Kidney (tissue), 14 donors: ENCODE measurements around the gene COA1. TPM values are rescaled to one million over a fixed set of nuclear protein-coding genes. Genes with fewer than 3 reads are reported as not detected.

Source experiments
- DNase-seq, 5 donors: peaks; one replicate each; pipeline ENCODE4 v3.0.0-alpha.2; 2013 to 2020
- FAIRE-seq: peaks from 2 replicates; lab custom pipeline; 2012; peaks lifted over from hg19 to GRCh38; lab: Jason Lieb, UNC
- H3K27ac ChIP-seq, 2 donors: one replicate each; pipeline ENCODE4 v1.7.0; 2013; ENCODE audit warnings: low read depth in 2 of 2, low read length in 2 of 2, inconsistent platforms in 1 of 2
- H3K27me3 ChIP-seq: one replicate; pipeline ENCODE4 v1.7.1; 2013; ENCODE audit warnings: low read length, inconsistent platforms; ENCODE audit not compliant: control insufficient read depth, insufficient read depth
- H3K36me3 ChIP-seq, 3 donors: one replicate each; pipeline versions ENCODE4 v1.7.0 to v1.7.1; 2013; ENCODE audit warnings: low read length in 3 of 3, control low read depth in 1 of 3, inconsistent platforms in 1 of 3; ENCODE audit not compliant: insufficient read depth in 3 of 3, control insufficient read depth in 2 of 3
- H3K4me1 ChIP-seq, 3 donors: one replicate each; pipeline versions ENCODE4 v1.7.0 to v1.7.1; 2013; ENCODE audit warnings: low read length in 3 of 3, inconsistent platforms in 1 of 3, low read depth in 1 of 3; ENCODE audit not compliant: control insufficient read depth in 2 of 3, insufficient read depth in 2 of 3
- H3K4me3 ChIP-seq, 3 donors: one replicate each; pipeline versions ENCODE4 v1.7.0 to v1.8.1; 2013; ENCODE audit warnings: low read length in 3 of 3, control low read depth in 1 of 3, inconsistent platforms in 1 of 3
- H3K9ac ChIP-seq, 3 donors: one replicate each; pipeline versions ENCODE4 v1.7.0 to v1.7.1; 2013; ENCODE audit warnings: low read length in 3 of 3, control low read depth in 1 of 3, inconsistent platforms in 1 of 3
- H3K9me3 ChIP-seq, 3 donors: one replicate each; pipeline versions ENCODE4 v1.7.0 to v1.7.1; 2013; ENCODE audit warnings: low read length in 3 of 3, control low read depth in 1 of 3, inconsistent platforms in 1 of 3; ENCODE audit not compliant: control insufficient read depth in 2 of 3, insufficient read depth in 1 of 3
- intact Hi-C: fragments of 100-400 bp; cut with DNase I; formaldehyde crosslinking; loops from one replicate; pipeline ENCODE4 v1.11.1; 2022
- polyA plus RNA-seq: library from polyadenylated mRNA; stranded (reverse); fragments of 350-450 nt; fragmentation: Illumina TruSeq; extraction: RNeasy Lipid Tissue Mini Kit (QIAGEN cat#74804); gene quantifications from one replicate; pipeline ENCODE4 v1.2.3, GENCODE V29; 2014; ENCODE audit warnings: low read depth, low replicate concordance; ENCODE audit not compliant: insufficient read depth
- total RNA-seq: library from RNA; stranded (reverse); fragmentation: NEBNext Ultra II Directional; extraction: Animal tissue kit (Norgen Biotek cat#: 25700); gene quantifications from one replicate; pipeline ENCODE4 v1.2.1, GENCODE V29; 2021
- TF ChIP-seq, protein P1 (sequence below): IDR thresholded peaks from 3 replicates; pipeline ENCODE4 v1.5.1; 2012; ENCODE audit warnings: mild to moderate bottlenecking, moderate library complexity, borderline replicate concordance; ENCODE audit not compliant: insufficient read depth; ENCODE audit errors: extremely low read depth
- donor health status: control.
- donor health status: control.
- donor health status: control.
- donor health status: control.
- donor health status: control.
- donor health status: DM: yes; HTN: yes; CAD: no.
- donor health status: Normal renal cell carcinoma (clear cell type).

Gene COA1
- total and polyA plus RNA-seq, 2 donors from 2014 or later = 49.6 to 58.9 TPM

DNA sequence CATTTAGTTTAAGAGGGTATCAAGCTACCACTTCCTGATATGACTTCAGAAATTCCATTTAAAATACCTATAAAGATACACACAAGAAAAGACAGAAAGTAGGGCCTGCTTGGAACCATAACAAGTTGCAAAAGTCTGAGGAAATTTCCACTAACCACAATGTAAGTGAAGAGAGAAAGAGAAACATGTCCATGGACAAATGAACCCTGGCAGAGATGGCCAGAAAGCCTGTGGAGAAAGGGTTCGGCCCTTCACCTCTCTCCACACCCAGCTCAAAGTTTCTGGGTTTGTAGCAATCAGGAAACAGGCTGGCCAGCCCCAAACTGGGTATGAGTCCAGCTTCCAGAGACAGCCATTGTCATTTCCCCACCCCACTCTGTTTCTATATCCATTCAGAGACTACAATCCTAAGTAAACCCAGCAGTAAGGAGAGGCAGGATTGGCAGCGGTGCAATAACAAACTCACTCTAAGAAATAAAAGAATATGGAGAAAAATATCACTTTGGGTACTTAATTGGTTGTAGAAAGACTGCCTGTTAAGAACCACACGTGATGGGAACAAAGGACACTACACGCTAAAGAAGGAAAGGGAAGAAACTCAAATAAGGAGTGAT lies 75.3 kb downstream of the COA1 start:
- Histone ChIP-seq H3K4me3 (no peak overlapping the region), H3K27ac (no peak overlapping the region), H3K4me1 (peaks cover 0 to 27% (median 11%) of the 10 kb centered on the region in 3 donors), H3K9me3 (no peaks in the 10 kb centered on the region), H3K36me3 (no peaks in the 10 kb centered on the region), H3K9ac (no peak overlapping the region), H3K27me3 (no peaks in the 10 kb centered on the region)
- FAIRE-seq (no peak), DNase-seq (no peak)
- intact Hi-C loops = no loop called here
- TF ChIP-seq, protein P1, sequence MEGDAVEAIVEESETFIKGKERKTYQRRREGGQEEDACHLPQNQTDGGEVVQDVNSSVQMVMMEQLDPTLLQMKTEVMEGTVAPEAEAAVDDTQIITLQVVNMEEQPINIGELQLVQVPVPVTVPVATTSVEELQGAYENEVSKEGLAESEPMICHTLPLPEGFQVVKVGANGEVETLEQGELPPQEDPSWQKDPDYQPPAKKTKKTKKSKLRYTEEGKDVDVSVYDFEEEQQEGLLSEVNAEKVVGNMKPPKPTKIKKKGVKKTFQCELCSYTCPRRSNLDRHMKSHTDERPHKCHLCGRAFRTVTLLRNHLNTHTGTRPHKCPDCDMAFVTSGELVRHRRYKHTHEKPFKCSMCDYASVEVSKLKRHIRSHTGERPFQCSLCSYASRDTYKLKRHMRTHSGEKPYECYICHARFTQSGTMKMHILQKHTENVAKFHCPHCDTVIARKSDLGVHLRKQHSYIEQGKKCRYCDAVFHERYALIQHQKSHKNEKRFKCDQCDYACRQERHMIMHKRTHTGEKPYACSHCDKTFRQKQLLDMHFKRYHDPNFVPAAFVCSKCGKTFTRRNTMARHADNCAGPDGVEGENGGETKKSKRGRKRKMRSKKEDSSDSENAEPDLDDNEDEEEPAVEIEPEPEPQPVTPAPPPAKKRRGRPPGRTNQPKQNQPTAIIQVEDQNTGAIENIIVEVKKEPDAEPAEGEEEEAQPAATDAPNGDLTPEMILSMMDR = no peak

DNA sequence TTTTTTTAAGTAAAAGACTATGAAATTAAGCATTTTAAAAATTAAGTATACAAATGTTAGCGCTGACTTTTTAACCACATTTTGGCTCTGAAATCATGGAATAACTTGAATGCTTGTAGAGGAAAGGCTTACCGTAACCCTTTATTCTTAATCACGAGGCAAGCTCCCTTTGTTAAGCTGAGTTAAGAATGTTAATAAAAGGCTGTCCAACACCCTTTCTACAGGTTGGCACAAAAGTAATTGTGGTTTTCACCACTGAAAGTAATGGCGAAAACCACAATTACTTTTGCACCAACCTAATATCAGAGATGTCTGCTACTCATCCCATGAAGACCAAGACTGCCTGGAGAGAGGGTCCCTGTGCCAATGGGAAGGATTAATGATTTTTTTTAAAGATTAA lies 75.9 kb downstream of the COA1 start:
- no peak overlapping the region for H3K4me3 ChIP-seq
- no peaks in the 10 kb centered on the region for H3K9me3 ChIP-seq
- no peak overlapping the region for H3K27ac ChIP-seq
- no peaks in the 10 kb centered on the region for H3K36me3 ChIP-seq
- TF ChIP-seq, protein P1 = no peak
- DNase-seq (no peak), FAIRE-seq (no peak)
- no peak overlapping the region for H3K9ac ChIP-seq
- intact Hi-C loops = no loop called here
- H3K27me3 ChIP-seq = no peaks in the 10 kb centered on the region
- H3K4me1 ChIP-seq = peaks cover 0 to 27% (median 8%) of the 10 kb centered on the region in 3 donors

DNA sequence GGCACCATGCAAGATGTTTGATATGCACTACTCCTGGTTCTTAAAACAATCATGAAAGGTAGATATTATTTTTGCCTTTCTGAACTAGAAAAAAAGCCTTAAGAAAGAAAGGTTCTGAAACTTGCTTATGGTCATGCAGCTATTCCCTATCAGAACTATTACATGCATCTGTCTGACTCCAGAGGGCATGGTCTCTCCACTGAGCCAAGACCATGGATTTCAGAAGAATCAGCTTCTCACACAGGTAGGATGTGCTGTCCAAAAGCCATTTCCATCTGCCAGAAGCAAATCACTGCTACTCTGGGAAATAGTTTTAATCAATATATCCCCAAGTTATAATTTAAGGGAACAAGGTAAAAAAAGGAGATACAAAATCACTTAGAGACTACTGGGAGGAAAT lies 77.0 kb downstream of the COA1 start:
- no peaks in the 10 kb centered on the region for H3K27me3 ChIP-seq
- no peaks in the 10 kb centered on the region for H3K9me3 ChIP-seq
- intact Hi-C loops = no loop called here
- no peaks in the 10 kb centered on the region for H3K36me3 ChIP-seq
- H3K9ac ChIP-seq = no peak overlapping the region
- H3K4me3 ChIP-seq = no peak overlapping the region
- peaks cover 0 to 32% (median 16%) of the 10 kb centered on the region in 3 donors for H3K4me1 ChIP-seq
- TF ChIP-seq, protein P1 = no peak
- FAIRE-seq = no peak
- DNase-seq = no peak
- no peak overlapping the region for H3K27ac ChIP-seq
